ENCODE measurements around the gene FGD3. TPM values are rescaled to one million over a fixed set of nuclear protein-coding genes. Genes with fewer than 3 reads are reported as not detected.

The FGD3 gene
- total and polyA plus RNA-seq, 2 donors (not counting 1 experiment from before 2014, with no cell fraction given), result 130 to 134 TPM

DNA sequence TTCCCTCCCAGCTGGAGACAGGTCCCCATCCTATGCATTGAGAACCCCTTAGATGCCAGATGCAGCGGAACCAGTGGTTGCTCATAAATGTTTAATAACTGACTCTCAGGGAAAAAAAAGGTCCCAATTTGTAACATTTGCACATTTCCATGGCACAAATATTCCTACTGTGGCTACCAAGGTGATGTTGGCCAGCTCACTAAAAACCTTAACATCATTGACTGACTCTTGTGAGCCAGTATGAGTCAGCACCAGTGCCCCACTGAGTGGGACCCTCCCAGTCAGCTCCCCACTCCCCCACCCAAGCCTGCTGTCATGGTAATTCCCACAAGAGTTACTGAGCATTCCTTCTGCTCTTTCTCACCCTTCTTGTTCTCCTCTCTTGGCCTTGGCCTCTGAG is 26.9 kb upstream of the FGD3 start:
- Mint-ChIP-seq H3K4me3 (no peak overlapping the region), H3K27ac (no peak overlapping the region), H3K4me1 (peaks cover 11% of the 10 kb centered on the region), H3K27me3 (no peaks in the 10 kb centered on the region), H3K9me3 (ENCODE audit: insufficient read depth) (no peaks in the 10 kb centered on the region)
- no peaks in the 10 kb centered on the region for H3K36me3 ChIP-seq (replicated peaks in 1 of 2; ENCODE audit: control extremely low read depth in 1 of 2, control insufficient read depth in 1 of 2, extremely low read depth in 1 of 2, insufficient read depth in 2 of 2, low read length in 1 of 2)
- DNase-seq, result no peak
- no peaks in the 10 kb centered on the region for H4K20me1 ChIP-seq (ENCODE audit: control insufficient read depth, insufficient read depth, low read length, poor library complexity, severe bottlenecking)
- ChIA-PET POLR2A (interaction anchor here (0.5 kb wide), 1 partner anchor 23 kb away, joined by 4 read pairs; no protein-coding TSS in a partner anchor), CTCF (no interaction called here)
- no peak overlapping the region for H3K4me3 ChIP-seq (ENCODE audit: control extremely low read depth in 1 of 5, extremely low read depth in 1 of 5, insufficient read depth in 1 of 5, low read depth in 2 of 5, low read length in 4 of 5)
- no peaks in the 10 kb centered on the region for H3K4me1 ChIP-seq (ENCODE audit: control insufficient read depth in 2 of 2, insufficient read depth in 2 of 2, low read length in 2 of 2)
- H3K9ac ChIP-seq (ENCODE audit: low read length), result no peak overlapping the region
- intact Hi-C loops (cut with micrococcal nuclease), result no loop called here
- H3K9me3 ChIP-seq (ENCODE audit: control extremely low read depth in 1 of 3, control insufficient read depth in 2 of 3, insufficient read depth in 1 of 3, low read length in 2 of 3), result peaks cover 0 to 3% (median 0%) of the 10 kb centered on the region in 3 donors
- TF ChIP-seq EZH2 (IDR thresholded peaks at IDR 0.05; ENCODE audit: borderline replicate concordance, insufficient read depth, low read depth, low read length, poor library complexity, severe bottlenecking), result no peak
- TF ChIP-seq, protein P1, sequence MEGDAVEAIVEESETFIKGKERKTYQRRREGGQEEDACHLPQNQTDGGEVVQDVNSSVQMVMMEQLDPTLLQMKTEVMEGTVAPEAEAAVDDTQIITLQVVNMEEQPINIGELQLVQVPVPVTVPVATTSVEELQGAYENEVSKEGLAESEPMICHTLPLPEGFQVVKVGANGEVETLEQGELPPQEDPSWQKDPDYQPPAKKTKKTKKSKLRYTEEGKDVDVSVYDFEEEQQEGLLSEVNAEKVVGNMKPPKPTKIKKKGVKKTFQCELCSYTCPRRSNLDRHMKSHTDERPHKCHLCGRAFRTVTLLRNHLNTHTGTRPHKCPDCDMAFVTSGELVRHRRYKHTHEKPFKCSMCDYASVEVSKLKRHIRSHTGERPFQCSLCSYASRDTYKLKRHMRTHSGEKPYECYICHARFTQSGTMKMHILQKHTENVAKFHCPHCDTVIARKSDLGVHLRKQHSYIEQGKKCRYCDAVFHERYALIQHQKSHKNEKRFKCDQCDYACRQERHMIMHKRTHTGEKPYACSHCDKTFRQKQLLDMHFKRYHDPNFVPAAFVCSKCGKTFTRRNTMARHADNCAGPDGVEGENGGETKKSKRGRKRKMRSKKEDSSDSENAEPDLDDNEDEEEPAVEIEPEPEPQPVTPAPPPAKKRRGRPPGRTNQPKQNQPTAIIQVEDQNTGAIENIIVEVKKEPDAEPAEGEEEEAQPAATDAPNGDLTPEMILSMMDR (IDR thresholded peaks at IDR 0.05), result no peak
- 60% methylated on average over 1 of the region's 1 CpG for WGBS (ENCODE audit: insufficient coverage)
- no peak overlapping the region for H2AFZ ChIP-seq (ENCODE audit: insufficient read depth, low read depth, low read length, poor library complexity, severe bottlenecking)
- H3K27me3 ChIP-seq (replicated peaks in 1 of 4; ENCODE audit: control extremely low read depth in 1 of 4, control insufficient read depth in 3 of 4, insufficient read depth in 4 of 4, low read length in 3 of 4), result peaks cover 0 to 3% (median 0%) of the 10 kb centered on the region in 4 experiments
- ATAC-seq (ENCODE audit: low read depth), result no peak
- H3K79me2 ChIP-seq (ENCODE audit: control insufficient read depth, insufficient read depth, low read length), result no peaks in the 10 kb centered on the region
- H3K4me2 ChIP-seq (replicated peaks; ENCODE audit: low read depth, low read length, poor library complexity, severe bottlenecking), result no peak overlapping the region
- H3K27ac ChIP-seq (ENCODE audit: low read length in 2 of 2), result no peak overlapping the region

DNA sequence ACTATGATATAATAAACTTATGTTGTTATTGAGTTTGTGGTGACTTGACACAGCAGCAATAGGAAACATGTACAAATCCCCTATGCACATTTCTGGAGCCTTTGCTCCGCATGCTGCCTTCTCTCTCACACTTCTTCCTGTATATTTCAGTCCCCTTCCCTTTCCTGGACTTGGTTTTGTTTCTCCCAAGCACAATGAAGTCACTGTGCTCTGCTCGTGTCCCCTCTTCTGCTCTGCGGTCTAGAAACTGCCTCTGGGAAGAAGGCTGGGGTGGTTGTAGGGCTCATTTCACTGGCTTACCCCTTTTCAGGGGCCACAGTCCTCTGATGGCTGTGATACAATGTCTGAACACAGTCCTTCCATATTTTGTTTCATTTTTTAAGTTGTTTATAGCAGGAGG is 15.7 kb upstream of the FGD3 start:
- intact Hi-C loops (cut with micrococcal nuclease), result no loop called here
- H3K36me3 ChIP-seq (replicated peaks in 1 of 2; ENCODE audit: control extremely low read depth in 1 of 2, control insufficient read depth in 1 of 2, extremely low read depth in 1 of 2, insufficient read depth in 2 of 2, low read length in 1 of 2), result no peaks in the 10 kb centered on the region
- H3K4me2 ChIP-seq (replicated peaks; ENCODE audit: low read depth, low read length, poor library complexity, severe bottlenecking), result no peak overlapping the region
- no peak overlapping the region for H3K9ac ChIP-seq (ENCODE audit: low read length)
- ChIA-PET CTCF (no interaction called here), POLR2A (no interaction called here)
- Mint-ChIP-seq H3K4me1 (no peaks in the 10 kb centered on the region), H3K4me3 (no peak overlapping the region), H3K9me3 (ENCODE audit: insufficient read depth) (no peaks in the 10 kb centered on the region), H3K27me3 (peaks cover 21% of the 10 kb centered on the region), H3K27ac (no peak overlapping the region)
- 64% methylated on average over 2 of the region's 3 CpGs for WGBS (ENCODE audit: insufficient coverage)
- no peak overlapping the region for H3K27ac ChIP-seq (ENCODE audit: low read length in 2 of 2)
- DNase-seq (no peak), ATAC-seq (ENCODE audit: low read depth) (no peak)
- no peak overlapping the region for H3K4me3 ChIP-seq (ENCODE audit: control extremely low read depth in 1 of 5, extremely low read depth in 1 of 5, insufficient read depth in 1 of 5, low read depth in 2 of 5, low read length in 4 of 5)
- TF ChIP-seq, protein P1 (IDR thresholded peaks at IDR 0.05), result no peak
- no peak for TF ChIP-seq EZH2 (IDR thresholded peaks at IDR 0.05; ENCODE audit: borderline replicate concordance, insufficient read depth, low read depth, low read length, poor library complexity, severe bottlenecking)
- H2AFZ ChIP-seq (ENCODE audit: insufficient read depth, low read depth, low read length, poor library complexity, severe bottlenecking), result no peak overlapping the region
- H3K79me2 ChIP-seq (ENCODE audit: control insufficient read depth, insufficient read depth, low read length), result no peaks in the 10 kb centered on the region
- H3K27me3 ChIP-seq (replicated peaks in 1 of 4; ENCODE audit: control extremely low read depth in 1 of 4, control insufficient read depth in 3 of 4, insufficient read depth in 4 of 4, low read length in 3 of 4), result peaks cover 0 to 3% (median 2%) of the 10 kb centered on the region in 4 experiments
- H3K9me3 ChIP-seq (ENCODE audit: control extremely low read depth in 1 of 3, control insufficient read depth in 2 of 3, insufficient read depth in 1 of 3, low read length in 2 of 3), result peaks cover 0 to 3% (median 0%) of the 10 kb centered on the region in 3 donors
- H4K20me1 ChIP-seq (ENCODE audit: control insufficient read depth, insufficient read depth, low read length, poor library complexity, severe bottlenecking), result no peaks in the 10 kb centered on the region
- H3K4me1 ChIP-seq (ENCODE audit: control insufficient read depth in 2 of 2, insufficient read depth in 2 of 2, low read length in 2 of 2), result no peaks in the 10 kb centered on the region

All from B cell (primary cell).